ENCODE measurements around the gene CNPY2.
"Not testable (repeated sequence)": the region's sequence is repeated elsewhere in the genome, so short reads cannot be mapped to it uniquely, and the experiment has no call there.

DNA sequence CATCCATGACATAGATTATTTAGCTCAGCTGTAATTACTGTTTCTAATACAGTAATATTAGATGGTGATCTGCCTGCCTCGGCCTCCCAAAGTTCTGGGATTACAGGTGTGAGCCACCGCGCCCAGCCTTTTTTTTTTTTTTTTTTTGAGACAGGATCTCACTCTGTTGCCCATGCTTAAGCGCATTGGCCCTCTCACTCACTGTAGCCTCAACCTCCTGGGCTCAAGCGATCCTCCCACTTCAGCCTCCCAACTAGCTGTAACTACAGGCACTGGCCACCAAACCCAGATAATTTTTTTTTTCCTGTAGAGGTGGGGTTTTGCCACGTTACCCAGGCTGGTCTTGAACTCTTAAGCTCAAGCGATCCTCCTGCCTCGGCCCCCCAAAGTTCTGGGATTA, 19.7 kb upstream of the CNPY2 start:
- TF ChIP-seq POLR2A, POLR2AphosphoS5 (IDR thresholded peaks at IDR 0.05): not testable (repeated sequence)
- TF ChIP-seq, protein P1, sequence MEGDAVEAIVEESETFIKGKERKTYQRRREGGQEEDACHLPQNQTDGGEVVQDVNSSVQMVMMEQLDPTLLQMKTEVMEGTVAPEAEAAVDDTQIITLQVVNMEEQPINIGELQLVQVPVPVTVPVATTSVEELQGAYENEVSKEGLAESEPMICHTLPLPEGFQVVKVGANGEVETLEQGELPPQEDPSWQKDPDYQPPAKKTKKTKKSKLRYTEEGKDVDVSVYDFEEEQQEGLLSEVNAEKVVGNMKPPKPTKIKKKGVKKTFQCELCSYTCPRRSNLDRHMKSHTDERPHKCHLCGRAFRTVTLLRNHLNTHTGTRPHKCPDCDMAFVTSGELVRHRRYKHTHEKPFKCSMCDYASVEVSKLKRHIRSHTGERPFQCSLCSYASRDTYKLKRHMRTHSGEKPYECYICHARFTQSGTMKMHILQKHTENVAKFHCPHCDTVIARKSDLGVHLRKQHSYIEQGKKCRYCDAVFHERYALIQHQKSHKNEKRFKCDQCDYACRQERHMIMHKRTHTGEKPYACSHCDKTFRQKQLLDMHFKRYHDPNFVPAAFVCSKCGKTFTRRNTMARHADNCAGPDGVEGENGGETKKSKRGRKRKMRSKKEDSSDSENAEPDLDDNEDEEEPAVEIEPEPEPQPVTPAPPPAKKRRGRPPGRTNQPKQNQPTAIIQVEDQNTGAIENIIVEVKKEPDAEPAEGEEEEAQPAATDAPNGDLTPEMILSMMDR (IDR thresholded peaks at IDR 0.05): not testable (repeated sequence)

All from breast epithelium (tissue), 3 donors.